HepG2 (cell line): ENCODE results near the gene ZNF341. TPM values are rescaled to one million over a fixed set of nuclear protein-coding genes. Genes with fewer than 3 reads are reported as not detected.

Source experiments
- ARNT2 ChIP-seq: sonication (generic); formaldehyde crosslinking; IDR thresholded peaks from 2 replicates; pipeline ENCODE4 v1.8.0; 2022; ENCODE audit warnings: mild to moderate bottlenecking, low read depth, missing genetic modification reagents, moderate library complexity
- GATAD2A ChIP-seq: IDR thresholded peaks from 2 replicates; pipeline ENCODE4 v1.6.1; 2016
- PITX1 ChIP-seq: sonication (generic); formaldehyde crosslinking; IDR thresholded peaks from 2 replicates; pipeline ENCODE4 v1.5.1; 2020; ENCODE audit warnings: mild to moderate bottlenecking, missing genetic modification reagents
- RBFOX2 ChIP-seq: fragments of 200-400 bp; formaldehyde crosslinking; IDR thresholded peaks from 2 replicates; pipeline ENCODE4 v1.6.1; 2017; ENCODE audit warnings: low read depth, mild to moderate bottlenecking, low read length
- ZMAT3 ChIP-seq: sonication (generic); formaldehyde crosslinking; conservative IDR thresholded peaks from 2 replicates; pipeline ENCODE4 v1.7.0; 2021; ENCODE audit warnings: missing genetic modification reagents
- ZNF343 ChIP-seq: sonication (generic); formaldehyde crosslinking; IDR thresholded peaks from 2 replicates; pipeline ENCODE4 v1.4.0; 2020; ENCODE audit warnings: mild to moderate bottlenecking, missing genetic modification reagents
- ZNF350 ChIP-seq: sonication (generic); formaldehyde crosslinking; IDR thresholded peaks from 2 replicates; pipeline ENCODE4 v1.4.0; 2020; ENCODE audit warnings: mild to moderate bottlenecking, low read depth, missing genetic modification reagents, borderline replicate concordance
- ZNF776 ChIP-seq: sonication (generic); formaldehyde crosslinking; IDR thresholded peaks from 2 replicates; pipeline ENCODE4 v1.4.0; 2020; ENCODE audit warnings: mild to moderate bottlenecking, missing genetic modification reagents
- polyA plus RNA-seq, 8 experiments: library from polyadenylated mRNA; depleted of rRNA in 3 of 8; stranded (reverse) in 7 of 8; unstranded in 1 of 8; fragments of >200 nt; fragmentation: Illumina TruSeq in 4 of 8; extraction: Trizol in 4 of 8; gene quantifications; 2 replicates each; pipeline versions ENCODE4 v1.2.1 to v1.2.3, GENCODE V29; 2011 to 2016; ENCODE audit warnings: low read depth in 4 of 8, missing spikeins in 1 of 8, mixed read lengths in 1 of 8; ENCODE audit not compliant: insufficient read depth in 1 of 8
- total RNA-seq, 5 experiments: library from RNA; depleted of rRNA; stranded (reverse); fragments of >200 nt; fragmentation: Illumina TruSeq; extraction: Trizol; gene quantifications; 2 replicates each; pipeline ENCODE4 v1.2.3, GENCODE V29; 2016; ENCODE audit warnings: low read depth in 1 of 5
- TF ChIP-seq, protein P1 (sequence below): sonication (generic); formaldehyde crosslinking; IDR thresholded peaks from 2 replicates; pipeline ENCODE4 v1.4.0; 2020; ENCODE audit warnings: missing genetic modification reagents, borderline replicate concordance
- TF ChIP-seq, protein P2 (sequence below): sonication (generic); formaldehyde crosslinking; IDR thresholded peaks from 2 replicates; pipeline ENCODE4 v1.4.0; 2020; ENCODE audit warnings: mild to moderate bottlenecking, missing genetic modification reagents
- TF ChIP-seq, protein P3 (sequence below): IDR thresholded peaks from 2 replicates; pipeline ENCODE4 v1.6.1; 2016
- TF ChIP-seq, protein P4 (sequence below): sonication (generic); formaldehyde crosslinking; conservative IDR thresholded peaks from 2 replicates; pipeline ENCODE4 v1.4.0; 2020; ENCODE audit warnings: missing genetic modification reagents
- TF ChIP-seq, protein P5 (sequence below): sonication (generic); formaldehyde crosslinking; IDR thresholded peaks from 2 replicates; pipeline ENCODE4 v1.4.0; 2020; ENCODE audit warnings: missing genetic modification reagents, borderline replicate concordance

Gene ZNF341
- total and polyA plus RNA-seq, 2 of the 13 experiments (the other 11 are each of a cell fraction or from before 2014, with no cell fraction given) = 1.1 to 2.2 TPM

DNA sequence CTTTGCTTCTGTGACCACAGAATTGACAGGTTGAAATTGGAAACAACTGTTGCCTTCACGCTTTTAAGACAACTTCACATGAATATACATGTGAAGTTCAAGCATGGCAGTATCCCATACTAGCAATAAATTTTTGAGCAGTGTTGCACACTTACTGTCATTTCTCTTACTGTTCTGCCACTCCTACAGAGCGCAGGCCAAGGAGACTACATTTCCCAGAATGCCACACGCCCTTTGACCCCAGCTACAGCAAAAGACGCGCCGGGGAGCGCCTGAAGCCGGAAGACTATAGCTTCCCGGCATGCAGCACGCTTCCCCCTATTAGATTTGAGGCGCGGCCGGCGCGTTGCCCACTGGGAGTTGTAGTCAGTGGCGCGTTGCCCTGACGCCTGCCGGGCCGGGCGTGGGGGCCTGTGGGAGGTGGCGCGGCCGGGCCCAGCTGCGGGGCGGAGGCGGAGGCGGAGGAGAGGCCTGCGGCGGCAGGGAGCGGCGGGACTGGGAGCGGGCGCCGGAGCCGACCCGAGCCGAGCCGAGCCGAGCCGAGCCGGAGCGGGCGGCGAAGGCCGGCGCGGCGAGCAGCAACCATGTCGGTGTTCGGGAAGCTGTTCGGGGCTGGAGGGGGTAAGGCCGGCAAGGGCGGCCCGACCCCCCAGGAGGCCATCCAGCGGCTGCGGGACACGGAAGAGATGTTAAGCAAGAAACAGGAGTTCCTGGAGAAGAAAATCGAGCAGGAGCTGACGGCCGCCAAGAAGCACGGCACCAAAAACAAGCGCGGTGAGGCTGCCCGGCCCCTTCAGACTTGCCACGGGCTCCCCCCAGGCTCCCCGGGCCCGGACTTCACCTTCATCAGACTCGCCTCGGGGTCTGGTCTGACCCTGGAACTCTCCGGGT is 79.3 kb downstream of the ZNF341 start, which contains the start of gene CHMP4B (continued):
- TF ChIP-seq PITX1 (CRISPR knock-in tag) (peak; percentile 78), ZNF776 (CRISPR knock-in tag) (peak; percentile 77; the same call in 1 of the 2 replicates), GATAD2A (CRISPR knock-in tag) (no peak; the same call in 1 of the 2 replicates), ZNF350 (peak; percentile 76), ARNT2 (CRISPR knock-in tag) (peak; percentile 95), ZMAT3 (CRISPR knock-in tag) (no peak; the same call in none of the 2 replicates), RBFOX2 (peak; percentile 91), ZNF343 (CRISPR knock-in tag) (peak; percentile 82; the same call in 1 of the 2 replicates)
- TF ChIP-seq, protein P1, sequence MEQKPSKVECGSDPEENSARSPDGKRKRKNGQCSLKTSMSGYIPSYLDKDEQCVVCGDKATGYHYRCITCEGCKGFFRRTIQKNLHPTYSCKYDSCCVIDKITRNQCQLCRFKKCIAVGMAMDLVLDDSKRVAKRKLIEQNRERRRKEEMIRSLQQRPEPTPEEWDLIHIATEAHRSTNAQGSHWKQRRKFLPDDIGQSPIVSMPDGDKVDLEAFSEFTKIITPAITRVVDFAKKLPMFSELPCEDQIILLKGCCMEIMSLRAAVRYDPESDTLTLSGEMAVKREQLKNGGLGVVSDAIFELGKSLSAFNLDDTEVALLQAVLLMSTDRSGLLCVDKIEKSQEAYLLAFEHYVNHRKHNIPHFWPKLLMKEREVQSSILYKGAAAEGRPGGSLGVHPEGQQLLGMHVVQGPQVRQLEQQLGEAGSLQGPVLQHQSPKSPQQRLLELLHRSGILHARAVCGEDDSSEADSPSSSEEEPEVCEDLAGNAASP (CRISPR knock-in tag) = peak; percentile 68; the same call in 1 of the 2 replicates
- TF ChIP-seq, protein P2, sequence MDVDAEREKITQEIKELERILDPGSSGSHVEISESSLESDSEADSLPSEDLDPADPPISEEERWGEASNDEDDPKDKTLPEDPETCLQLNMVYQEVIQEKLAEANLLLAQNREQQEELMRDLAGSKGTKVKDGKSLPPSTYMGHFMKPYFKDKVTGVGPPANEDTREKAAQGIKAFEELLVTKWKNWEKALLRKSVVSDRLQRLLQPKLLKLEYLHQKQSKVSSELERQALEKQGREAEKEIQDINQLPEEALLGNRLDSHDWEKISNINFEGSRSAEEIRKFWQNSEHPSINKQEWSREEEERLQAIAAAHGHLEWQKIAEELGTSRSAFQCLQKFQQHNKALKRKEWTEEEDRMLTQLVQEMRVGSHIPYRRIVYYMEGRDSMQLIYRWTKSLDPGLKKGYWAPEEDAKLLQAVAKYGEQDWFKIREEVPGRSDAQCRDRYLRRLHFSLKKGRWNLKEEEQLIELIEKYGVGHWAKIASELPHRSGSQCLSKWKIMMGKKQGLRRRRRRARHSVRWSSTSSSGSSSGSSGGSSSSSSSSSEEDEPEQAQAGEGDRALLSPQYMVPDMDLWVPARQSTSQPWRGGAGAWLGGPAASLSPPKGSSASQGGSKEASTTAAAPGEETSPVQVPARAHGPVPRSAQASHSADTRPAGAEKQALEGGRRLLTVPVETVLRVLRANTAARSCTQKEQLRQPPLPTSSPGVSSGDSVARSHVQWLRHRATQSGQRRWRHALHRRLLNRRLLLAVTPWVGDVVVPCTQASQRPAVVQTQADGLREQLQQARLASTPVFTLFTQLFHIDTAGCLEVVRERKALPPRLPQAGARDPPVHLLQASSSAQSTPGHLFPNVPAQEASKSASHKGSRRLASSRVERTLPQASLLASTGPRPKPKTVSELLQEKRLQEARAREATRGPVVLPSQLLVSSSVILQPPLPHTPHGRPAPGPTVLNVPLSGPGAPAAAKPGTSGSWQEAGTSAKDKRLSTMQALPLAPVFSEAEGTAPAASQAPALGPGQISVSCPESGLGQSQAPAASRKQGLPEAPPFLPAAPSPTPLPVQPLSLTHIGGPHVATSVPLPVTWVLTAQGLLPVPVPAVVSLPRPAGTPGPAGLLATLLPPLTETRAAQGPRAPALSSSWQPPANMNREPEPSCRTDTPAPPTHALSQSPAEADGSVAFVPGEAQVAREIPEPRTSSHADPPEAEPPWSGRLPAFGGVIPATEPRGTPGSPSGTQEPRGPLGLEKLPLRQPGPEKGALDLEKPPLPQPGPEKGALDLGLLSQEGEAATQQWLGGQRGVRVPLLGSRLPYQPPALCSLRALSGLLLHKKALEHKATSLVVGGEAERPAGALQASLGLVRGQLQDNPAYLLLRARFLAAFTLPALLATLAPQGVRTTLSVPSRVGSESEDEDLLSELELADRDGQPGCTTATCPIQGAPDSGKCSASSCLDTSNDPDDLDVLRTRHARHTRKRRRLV = peak; percentile 72; the same call in 1 of the 2 replicates
- TF ChIP-seq, protein P3, sequence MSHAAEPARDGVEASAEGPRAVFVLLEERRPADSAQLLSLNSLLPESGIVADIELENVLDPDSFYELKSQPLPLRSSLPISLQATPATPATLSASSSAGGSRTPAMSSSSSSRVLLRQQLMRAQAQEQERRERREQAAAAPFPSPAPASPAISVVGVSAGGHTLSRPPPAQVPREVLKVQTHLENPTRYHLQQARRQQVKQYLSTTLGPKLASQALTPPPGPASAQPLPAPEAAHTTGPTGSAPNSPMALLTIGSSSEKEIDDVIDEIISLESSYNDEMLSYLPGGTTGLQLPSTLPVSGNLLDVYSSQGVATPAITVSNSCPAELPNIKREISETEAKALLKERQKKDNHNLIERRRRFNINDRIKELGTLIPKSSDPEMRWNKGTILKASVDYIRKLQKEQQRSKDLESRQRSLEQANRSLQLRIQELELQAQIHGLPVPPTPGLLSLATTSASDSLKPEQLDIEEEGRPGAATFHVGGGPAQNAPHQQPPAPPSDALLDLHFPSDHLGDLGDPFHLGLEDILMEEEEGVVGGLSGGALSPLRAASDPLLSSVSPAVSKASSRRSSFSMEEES (CRISPR knock-in tag) = peak; percentile 58; the same call in 1 of the 2 replicates
- TF ChIP-seq, protein P4, sequence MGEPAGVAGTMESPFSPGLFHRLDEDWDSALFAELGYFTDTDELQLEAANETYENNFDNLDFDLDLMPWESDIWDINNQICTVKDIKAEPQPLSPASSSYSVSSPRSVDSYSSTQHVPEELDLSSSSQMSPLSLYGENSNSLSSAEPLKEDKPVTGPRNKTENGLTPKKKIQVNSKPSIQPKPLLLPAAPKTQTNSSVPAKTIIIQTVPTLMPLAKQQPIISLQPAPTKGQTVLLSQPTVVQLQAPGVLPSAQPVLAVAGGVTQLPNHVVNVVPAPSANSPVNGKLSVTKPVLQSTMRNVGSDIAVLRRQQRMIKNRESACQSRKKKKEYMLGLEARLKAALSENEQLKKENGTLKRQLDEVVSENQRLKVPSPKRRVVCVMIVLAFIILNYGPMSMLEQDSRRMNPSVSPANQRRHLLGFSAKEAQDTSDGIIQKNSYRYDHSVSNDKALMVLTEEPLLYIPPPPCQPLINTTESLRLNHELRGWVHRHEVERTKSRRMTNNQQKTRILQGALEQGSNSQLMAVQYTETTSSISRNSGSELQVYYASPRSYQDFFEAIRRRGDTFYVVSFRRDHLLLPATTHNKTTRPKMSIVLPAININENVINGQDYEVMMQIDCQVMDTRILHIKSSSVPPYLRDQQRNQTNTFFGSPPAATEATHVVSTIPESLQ (CRISPR knock-in tag) = peak; percentile 79
- TF ChIP-seq, protein P5, sequence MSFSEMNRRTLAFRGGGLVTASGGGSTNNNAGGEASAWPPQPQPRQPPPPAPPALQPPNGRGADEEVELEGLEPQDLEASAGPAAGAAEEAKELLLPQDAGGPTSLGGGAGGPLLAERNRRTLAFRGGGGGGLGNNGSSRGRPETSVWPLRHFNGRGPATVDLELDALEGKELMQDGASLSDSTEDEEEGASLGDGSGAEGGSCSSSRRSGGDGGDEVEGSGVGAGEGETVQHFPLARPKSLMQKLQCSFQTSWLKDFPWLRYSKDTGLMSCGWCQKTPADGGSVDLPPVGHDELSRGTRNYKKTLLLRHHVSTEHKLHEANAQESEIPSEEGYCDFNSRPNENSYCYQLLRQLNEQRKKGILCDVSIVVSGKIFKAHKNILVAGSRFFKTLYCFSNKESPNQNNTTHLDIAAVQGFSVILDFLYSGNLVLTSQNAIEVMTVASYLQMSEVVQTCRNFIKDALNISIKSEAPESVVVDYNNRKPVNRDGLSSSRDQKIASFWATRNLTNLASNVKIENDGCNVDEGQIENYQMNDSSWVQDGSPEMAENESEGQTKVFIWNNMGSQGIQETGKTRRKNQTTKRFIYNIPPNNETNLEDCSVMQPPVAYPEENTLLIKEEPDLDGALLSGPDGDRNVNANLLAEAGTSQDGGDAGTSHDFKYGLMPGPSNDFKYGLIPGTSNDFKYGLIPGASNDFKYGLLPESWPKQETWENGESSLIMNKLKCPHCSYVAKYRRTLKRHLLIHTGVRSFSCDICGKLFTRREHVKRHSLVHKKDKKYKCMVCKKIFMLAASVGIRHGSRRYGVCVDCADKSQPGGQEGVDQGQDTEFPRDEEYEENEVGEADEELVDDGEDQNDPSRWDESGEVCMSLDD (CRISPR knock-in tag) = no peak
